Measurements from ENCODE around the gene ZNF785.
"Not testable (repeated sequence)": the region's sequence is repeated elsewhere in the genome, so short reads cannot be mapped to it uniquely, and the experiment has no call there.

ZNF785 gene

DNA sequence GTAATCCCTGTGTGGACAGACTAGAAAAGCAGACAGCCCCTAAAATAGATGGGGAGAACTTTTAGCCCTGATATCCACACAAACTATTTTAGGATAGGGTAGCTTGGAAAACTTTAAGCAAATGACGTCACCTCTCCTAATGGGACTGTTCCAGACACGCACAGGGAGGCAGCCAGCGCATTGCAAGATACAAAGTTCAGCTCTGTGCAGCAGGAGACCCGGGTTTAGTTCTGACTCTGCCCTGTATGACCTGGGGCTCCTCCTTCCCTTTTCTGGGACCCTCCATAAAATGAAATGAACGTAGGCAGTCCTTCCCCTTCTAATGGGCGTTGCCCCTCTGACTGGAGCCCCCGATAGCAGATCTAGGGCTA, 18.4 kb upstream of the ZNF785 start:
- DNase-seq (ENCODE audit: insufficient read length, low spot score) (no peak), FAIRE-seq (no peak)

DNA sequence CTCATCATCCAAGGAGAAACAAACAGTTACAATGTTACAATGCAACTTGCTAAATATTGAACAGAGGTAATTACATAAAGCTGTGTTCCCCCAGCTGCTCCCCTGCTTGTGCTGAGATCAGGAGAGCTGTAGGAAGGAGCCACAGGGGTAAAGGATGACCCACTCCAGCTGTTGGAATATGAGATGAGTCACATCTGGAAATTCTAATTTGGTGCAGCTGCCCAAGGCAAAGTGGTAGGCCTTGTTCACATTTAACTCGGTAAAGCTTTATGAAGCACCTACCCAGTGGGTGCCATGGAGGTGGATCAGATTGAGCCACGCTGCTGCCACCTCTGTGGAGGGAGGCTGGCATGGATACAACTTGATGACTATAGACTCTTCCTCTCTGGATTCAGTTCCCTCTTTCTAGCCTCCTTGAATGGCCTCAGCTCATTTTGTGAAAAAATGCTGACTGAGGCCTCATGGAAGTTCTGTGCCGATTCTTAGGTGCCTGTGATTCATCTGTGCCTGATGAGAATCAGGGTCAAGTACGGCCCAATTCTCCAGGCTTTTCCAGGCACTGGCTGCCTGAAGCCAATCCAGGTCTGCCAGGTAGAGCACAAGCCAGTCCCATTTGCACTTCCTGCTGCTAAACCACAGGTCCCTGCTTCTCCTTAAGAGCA, 17.2 kb upstream of the ZNF785 start:
- no peak for FAIRE-seq

DNA sequence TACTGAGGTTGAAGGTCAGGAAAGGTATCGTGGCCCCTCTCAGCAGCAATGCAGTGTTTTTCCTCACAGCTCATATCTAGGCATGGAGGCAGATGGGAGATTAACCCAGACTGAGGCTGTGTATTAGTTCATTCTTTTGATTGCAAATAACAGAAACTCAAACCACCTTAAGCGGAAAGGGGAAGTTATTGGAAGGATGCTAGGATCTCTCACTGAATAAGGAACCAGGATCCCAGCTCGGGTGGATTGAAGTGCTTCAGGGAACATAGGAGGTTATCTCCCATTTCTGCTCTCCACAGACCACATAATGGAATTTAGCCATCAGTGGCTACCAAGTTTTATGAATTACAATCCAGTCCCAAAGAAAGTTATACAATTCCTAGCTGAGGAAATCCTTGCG, 16.5 kb upstream of the ZNF785 start:
- FAIRE-seq (no peak), DNase-seq (ENCODE audit: insufficient read length, low spot score) (no peak)

More for the DNA sequence above, 17.2 kb upstream of the ZNF785 start:
- no peak for DNase-seq (ENCODE audit: insufficient read length, low spot score)

- no peak for FAIRE-seq
- DNase-seq (ENCODE audit: insufficient read length, low spot score) = no peak
These were observed 15.4 kb upstream of the ZNF785 start for GRCh38 chr16:30600929-30601328.

- DNase-seq (ENCODE audit: insufficient read length, low spot score) (no peak), FAIRE-seq (no peak)
These were observed 14.7 kb upstream of the ZNF785 start for GRCh38 chr16:30600215-30600614.

DNA sequence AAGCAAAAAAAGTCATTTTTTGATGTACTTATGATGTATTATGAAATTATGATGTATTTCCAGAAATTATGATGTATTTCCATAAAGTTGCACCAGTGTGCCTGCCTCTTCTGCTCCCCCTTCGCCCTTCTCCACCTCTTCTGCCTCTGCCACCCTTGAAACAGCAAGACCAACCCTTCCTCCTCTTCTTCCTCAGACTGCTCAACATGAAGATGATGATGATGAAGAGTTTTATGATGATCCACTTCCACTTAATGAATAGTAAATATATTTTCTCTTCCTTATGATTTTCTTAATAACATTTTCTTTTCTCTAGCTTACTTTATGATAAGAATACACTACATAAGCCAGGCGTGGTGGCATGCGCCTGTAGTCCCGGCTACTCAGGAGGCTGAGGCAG, 7.4 kb upstream of the ZNF785 start:
- no peak for FAIRE-seq
- DNase-seq (ENCODE audit: insufficient read length, low spot score) = no peak

GRCh38 chr16:30590869-30591268, 5.4 kb upstream of the ZNF785 start:
- DNase-seq (ENCODE audit: insufficient read length, low spot score); FAIRE-seq: not testable (repeated sequence)

DNA sequence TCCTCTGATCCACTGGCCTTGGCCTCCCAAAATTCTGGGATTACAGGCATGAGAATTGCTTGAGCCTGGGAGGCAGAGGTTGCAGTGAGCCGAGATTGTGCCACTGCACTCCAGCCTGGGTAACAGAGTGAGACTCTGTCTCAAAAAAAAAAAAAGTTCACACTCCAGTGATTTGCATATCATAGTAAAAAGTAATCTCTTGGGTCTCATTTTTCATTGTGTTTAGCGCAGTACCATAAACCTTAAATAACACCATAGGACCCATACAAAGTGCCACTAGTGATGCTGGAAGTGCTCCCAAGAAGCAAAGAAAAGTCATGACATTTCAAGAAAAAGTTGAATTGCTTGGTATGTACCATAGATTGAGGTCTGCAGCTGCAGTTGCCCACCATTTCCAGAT, 4.1 kb upstream of the ZNF785 start:
- not testable (repeated sequence) for DNase-seq (ENCODE audit: insufficient read length, low spot score); FAIRE-seq

DNA sequence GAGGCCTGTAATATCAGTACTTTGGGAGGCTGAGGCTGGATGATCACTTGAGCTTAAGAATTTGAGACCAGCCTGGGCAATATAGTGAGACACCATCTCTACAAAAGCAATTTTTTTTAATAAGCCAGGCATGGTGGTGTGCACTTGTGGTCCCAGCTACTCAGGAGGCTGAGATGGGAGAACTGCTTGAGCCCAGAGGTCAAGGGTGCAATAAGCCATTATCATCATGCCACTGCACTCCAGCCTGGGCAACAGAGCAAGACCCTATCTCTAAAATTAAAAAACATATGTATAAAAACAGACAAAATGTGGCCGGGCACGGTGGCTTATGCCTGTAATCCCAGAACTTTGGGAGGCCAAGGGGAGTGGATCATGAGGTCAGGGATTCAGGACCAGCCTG, 3.2 kb upstream of the ZNF785 start:
- FAIRE-seq (no peak), DNase-seq (ENCODE audit: insufficient read length, low spot score) (no peak)

- FAIRE-seq (no peak), DNase-seq (ENCODE audit: insufficient read length, low spot score) (no peak)
These were observed 486 bp downstream of the ZNF785 start for GRCh38 chr16:30585022-30585399.

DNA sequence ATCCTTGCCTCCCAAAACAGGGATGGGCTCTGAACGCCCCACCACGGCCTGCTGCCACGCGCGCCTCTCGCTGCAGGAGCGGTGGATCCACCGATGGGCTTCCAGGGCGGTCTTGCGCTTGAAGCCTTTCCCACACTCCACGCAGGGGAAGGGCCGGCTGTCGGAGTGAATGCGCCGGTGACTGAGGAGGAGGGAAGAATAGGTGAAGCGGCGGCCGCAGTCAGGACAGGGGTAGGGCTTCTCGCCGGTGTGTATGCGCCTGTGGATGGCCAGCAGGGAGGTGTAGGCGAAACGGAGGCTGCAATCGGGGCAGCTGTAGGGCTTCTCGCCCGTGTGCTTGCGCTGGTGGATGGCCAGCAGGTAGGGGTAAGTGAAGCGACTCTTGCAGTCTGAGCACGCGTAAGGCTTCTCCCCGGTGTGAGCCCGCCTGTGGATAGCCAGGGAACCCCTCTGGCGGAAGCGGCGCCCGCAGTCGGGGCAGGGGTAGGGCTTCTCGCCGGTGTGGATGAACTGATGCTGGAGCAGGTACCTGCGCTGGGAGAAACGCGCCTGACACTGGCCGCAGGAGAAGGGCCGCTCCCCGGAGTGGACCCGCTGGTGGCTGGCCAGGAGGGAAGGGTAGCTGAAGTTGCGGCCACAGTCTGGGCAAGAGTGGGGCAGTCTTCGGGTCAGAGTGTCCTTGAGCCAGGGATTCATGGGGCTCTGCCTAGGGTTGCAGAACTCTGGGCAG, 2.7 kb downstream of the ZNF785 start:
- DNase-seq (ENCODE audit: insufficient read length, low spot score) (no peak), FAIRE-seq (no peak)

- FAIRE-seq (no peak), DNase-seq (ENCODE audit: insufficient read length, low spot score) (no peak)
These were observed 4.0 kb downstream of the ZNF785 start for GRCh38 chr16:30581457-30581856.

DNA sequence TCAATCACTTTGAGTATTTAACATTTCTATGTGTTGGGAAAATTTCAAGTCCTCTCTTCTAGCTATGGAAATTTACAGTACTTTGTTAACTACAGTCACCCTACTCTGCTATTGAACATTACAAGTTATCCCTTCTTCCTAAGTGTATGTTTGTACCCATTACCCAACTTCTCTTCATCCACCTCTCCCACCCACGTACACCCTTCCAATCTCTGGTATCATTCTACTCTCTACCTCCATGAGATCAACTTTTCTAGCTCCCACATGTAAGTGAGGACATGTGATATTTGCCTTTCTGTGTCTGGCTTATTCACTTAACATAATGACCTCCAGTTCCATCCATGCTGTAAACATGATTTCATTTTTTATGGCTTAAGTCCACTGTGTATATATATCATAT, 10.8 kb downstream of the ZNF785 start:
- DNase-seq (ENCODE audit: insufficient read length, low spot score) (no peak), FAIRE-seq (no peak)

DNA sequence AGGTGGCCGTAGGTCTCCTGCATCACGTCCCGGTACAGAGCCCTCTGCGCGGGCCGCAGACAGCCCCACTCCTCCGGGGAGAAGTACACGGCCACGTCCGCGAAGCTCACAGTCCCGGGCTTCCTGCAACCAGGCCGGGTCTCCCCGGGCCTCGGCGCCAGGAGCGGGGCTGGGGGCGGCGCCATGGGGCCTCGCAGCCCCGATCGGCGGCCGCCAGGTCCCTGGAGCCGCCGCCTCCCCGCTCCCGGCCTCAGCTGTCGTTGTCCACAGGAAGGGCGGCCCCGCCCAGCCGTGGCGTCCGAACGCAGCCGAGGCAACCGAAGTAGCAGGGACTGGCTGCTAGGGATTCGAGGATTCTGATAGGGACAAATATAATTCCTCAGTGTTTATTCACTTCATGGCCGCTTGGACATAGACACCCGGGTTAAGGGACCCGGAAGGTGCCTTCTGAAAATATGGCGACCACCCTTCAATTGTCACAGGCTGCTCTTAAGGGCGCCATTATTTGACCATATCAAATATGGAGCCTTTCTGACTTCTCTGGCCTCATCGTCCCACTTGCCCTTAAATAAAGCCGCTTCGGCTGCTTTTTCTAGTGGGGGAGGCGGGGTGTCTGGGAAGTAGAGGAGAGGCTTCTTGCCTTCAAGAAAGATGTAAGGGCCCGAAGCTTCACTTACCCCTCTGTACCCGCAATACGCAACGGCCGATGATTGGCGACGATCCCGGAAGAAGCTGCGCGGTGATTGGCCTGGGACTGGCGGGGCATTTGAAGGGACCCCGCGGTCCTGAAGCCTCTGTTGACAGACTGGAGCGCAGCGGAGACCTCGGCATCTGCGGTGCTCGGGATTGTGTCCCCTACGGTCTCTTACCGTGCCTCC, 13.8 kb downstream of the ZNF785 start, which contains the start of gene ZNF688:
Gene ZNF688 (minus strand): TSS at position 270 of the 878 bp plus-strand sequence. CDS start 85 bp downstream, at position 185.
- DNase-seq (ENCODE audit: insufficient read length, low spot score) (peak; percentile 97), FAIRE-seq (peak; percentile 97)

- DNase-seq (ENCODE audit: insufficient read length, low spot score) (no peak), FAIRE-seq (no peak)
These were observed 14.7 kb downstream of the ZNF785 start for GRCh38 chr16:30570636-30571444.

- DNase-seq (ENCODE audit: insufficient read length, low spot score) (no peak), FAIRE-seq (no peak)
These were observed 15.5 kb downstream of the ZNF785 start for GRCh38 chr16:30569746-30570635.

DNA sequence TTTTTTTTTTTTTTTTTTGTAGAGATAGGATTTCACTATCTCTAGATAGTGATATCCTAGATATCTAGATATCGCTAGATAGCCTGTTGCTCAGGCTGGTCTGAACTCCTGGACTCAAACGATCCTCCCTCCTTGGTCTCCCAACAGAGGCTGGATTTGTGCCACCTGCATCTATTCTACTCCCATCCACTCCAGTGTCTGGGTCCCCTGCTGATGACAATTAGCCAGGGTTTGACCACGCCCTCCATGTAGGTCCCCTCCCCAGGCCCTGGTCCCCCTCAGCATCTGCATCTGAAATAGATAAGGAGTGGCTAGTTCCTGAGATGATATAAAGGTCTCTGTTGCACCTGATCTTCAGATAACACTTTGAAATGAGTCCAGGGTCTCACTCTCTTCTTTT, 16.2 kb downstream of the ZNF785 start:
- FAIRE-seq = no peak

GRCh38 chr16:30567991-30568638, 17.4 kb downstream of the ZNF785 start:
- peak; percentile 96 for FAIRE-seq
- DNase-seq (ENCODE audit: insufficient read length, low spot score) = no peak

More for the DNA sequence above, 16.2 kb downstream of the ZNF785 start:
- DNase-seq (ENCODE audit: insufficient read length, low spot score) = no peak
